HG03139 (cell line): ENCODE results near the gene FOLR3.
"Not testable (repeated sequence)": the region's sequence is repeated elsewhere in the genome, so short reads cannot be mapped to it uniquely, and the experiment has no call there.

ENCODE experiments used
- ATAC-seq: cut with Tn5 transposase; IDR thresholded peaks from one replicate; pipeline ENCODE4 v1.9.1; 2021; ENCODE audit not compliant: unreplicated experiment

FOLR3 gene

GRCh38 chr11:72160319-72160718 lies 24.8 kb downstream of the FOLR3 start:
- no peak for ATAC-seq

- no peak for ATAC-seq
Observed at GRCh38 chr11:72162891-72163492, 27.5 kb downstream of the FOLR3 start.

GRCh38 chr11:72164187-72164586 lies 28.7 kb downstream of the FOLR3 start:
- not testable (repeated sequence) for ATAC-seq

- ATAC-seq = not testable (repeated sequence)
Observed at GRCh38 chr11:72169046-72169555, 33.6 kb downstream of the FOLR3 start.

- not testable (repeated sequence) for ATAC-seq
Observed at GRCh38 chr11:72169754-72170153, 34.2 kb downstream of the FOLR3 start.

GRCh38 chr11:72172043-72172442 lies 36.5 kb downstream of the FOLR3 start:
- ATAC-seq = not testable (repeated sequence)

- ATAC-seq = no peak
Observed at GRCh38 chr11:72173291-72173690, 37.8 kb downstream of the FOLR3 start.

- ATAC-seq = no peak
Observed at GRCh38 chr11:72174302-72175070, 39.0 kb downstream of the FOLR3 start.

GRCh38 chr11:72177656-72178055 lies 42.1 kb downstream of the FOLR3 start:
- ATAC-seq = no peak

GRCh38 chr11:72179049-72179803 lies 43.7 kb downstream of the FOLR3 start:
- no peak for ATAC-seq

GRCh38 chr11:72179804-72180396 lies 44.4 kb downstream of the FOLR3 start:
- no peak for ATAC-seq

- not testable (repeated sequence) for ATAC-seq
Observed at GRCh38 chr11:72180892-72181552, 45.5 kb downstream of the FOLR3 start.

- not testable (repeated sequence) for ATAC-seq
Observed at GRCh38 chr11:72181553-72181958, 46.0 kb downstream of the FOLR3 start.

GRCh38 chr11:72188267-72188666 lies 52.7 kb downstream of the FOLR3 start:
- no peak for ATAC-seq
